Endothelial cell of umbilical vein (primary cell): ENCODE results near the gene PRPF39.
"Not testable (repeated sequence)": the region's sequence is repeated elsewhere in the genome, so short reads cannot be mapped to it uniquely, and the experiment has no call there.

Experiments used
- EZH2 ChIP-seq: IDR thresholded peaks from 2 replicates; pipeline ENCODE4 v1.6.1; 2012; ENCODE audit warnings: borderline replicate concordance, low read depth, mild to moderate bottlenecking, moderate library complexity, low read length, inconsistent platforms; ENCODE audit not compliant: severe bottlenecking
- FOS ChIP-seq: IDR thresholded peaks from 2 replicates; pipeline ENCODE4 v1.6.1; 2011; ENCODE audit warnings: mild to moderate bottlenecking, low read length, moderate library complexity, borderline replicate concordance; ENCODE audit not compliant: insufficient read depth
- JUN ChIP-seq: IDR thresholded peaks from 2 replicates; pipeline ENCODE4 v1.6.1; 2011; ENCODE audit warnings: borderline replicate concordance, low read depth; ENCODE audit not compliant: insufficient read length, insufficient read depth
- MYC ChIP-seq: IDR thresholded peaks from one replicate; pipeline ENCODE4 v1.6.1; 2011; ENCODE audit warnings: mild to moderate bottlenecking, low read depth, low read length
- POLR2A ChIP-seq: IDR thresholded peaks from 2 replicates; pipeline ENCODE4 v1.6.1; 2012; ENCODE audit warnings: low read depth, mild to moderate bottlenecking, control low read depth, low read length
- POLR2AphosphoS5 ChIP-seq: IDR thresholded peaks from 2 replicates; pipeline ENCODE4 v1.6.1; 2012; ENCODE audit warnings: low read depth, mild to moderate bottlenecking, control low read depth, low read length, moderate library complexity; ENCODE audit not compliant: insufficient read depth
- TF ChIP-seq, protein P1 (sequence below), 2 donors: IDR thresholded peaks; 1 replicate in 1 of 2; 2 replicates in 1 of 2; pipeline ENCODE4 v1.5.1; 2011; ENCODE audit warnings: low read length in 2 of 2, mild to moderate bottlenecking in 2 of 2, moderate library complexity in 2 of 2, control low read depth in 1 of 2, inconsistent platforms in 1 of 2, low read depth in 1 of 2; ENCODE audit not compliant: insufficient read depth in 1 of 2; ENCODE audit errors: extremely low read depth in 1 of 2
- TF ChIP-seq, protein P2 (sequence below): IDR thresholded peaks from 2 replicates; pipeline ENCODE4 v1.6.1; 2011; ENCODE audit not compliant: insufficient read depth, insufficient read length

DNA sequence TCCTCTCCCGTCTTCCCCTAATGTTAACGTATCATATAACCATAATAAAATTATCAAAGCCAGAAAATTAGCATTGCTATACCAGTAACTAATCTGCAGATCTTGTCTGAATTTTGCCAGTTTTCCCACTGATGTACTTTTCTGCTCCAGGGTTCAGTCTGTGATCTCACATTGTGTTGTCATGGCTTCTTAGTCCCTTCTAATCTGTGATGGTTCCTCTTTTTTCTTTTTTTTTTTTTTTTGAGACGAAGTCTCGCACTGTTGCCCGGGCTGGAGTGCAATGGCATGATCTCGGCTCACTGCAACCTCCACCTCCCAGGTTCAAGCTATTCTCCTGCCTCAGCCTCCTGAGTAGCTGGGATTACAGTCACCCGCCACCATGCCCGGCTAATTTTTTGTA lies 58.2 kb downstream of the PRPF39 start:
- TF ChIP-seq, protein P1, sequence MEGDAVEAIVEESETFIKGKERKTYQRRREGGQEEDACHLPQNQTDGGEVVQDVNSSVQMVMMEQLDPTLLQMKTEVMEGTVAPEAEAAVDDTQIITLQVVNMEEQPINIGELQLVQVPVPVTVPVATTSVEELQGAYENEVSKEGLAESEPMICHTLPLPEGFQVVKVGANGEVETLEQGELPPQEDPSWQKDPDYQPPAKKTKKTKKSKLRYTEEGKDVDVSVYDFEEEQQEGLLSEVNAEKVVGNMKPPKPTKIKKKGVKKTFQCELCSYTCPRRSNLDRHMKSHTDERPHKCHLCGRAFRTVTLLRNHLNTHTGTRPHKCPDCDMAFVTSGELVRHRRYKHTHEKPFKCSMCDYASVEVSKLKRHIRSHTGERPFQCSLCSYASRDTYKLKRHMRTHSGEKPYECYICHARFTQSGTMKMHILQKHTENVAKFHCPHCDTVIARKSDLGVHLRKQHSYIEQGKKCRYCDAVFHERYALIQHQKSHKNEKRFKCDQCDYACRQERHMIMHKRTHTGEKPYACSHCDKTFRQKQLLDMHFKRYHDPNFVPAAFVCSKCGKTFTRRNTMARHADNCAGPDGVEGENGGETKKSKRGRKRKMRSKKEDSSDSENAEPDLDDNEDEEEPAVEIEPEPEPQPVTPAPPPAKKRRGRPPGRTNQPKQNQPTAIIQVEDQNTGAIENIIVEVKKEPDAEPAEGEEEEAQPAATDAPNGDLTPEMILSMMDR (IDR thresholded peaks at IDR 0.05; ENCODE audit: extremely low read depth in 1 of 2, insufficient read depth in 1 of 2, low read depth in 1 of 2, low read length in 2 of 2): not testable (repeated sequence)
- TF ChIP-seq EZH2, MYC, JUN, POLR2AphosphoS5, POLR2A, FOS: not testable (repeated sequence)
- TF ChIP-seq, protein P2, sequence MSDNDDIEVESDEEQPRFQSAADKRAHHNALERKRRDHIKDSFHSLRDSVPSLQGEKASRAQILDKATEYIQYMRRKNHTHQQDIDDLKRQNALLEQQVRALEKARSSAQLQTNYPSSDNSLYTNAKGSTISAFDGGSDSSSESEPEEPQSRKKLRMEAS: not testable (repeated sequence)
